Measurements from ENCODE around the gene CTSD. TPM values are rescaled to one million over a fixed set of nuclear protein-coding genes. Genes with fewer than 3 reads are reported as not detected.

CTSD gene
- total and polyA plus RNA-seq, 2 of the 8 experiments (the other 6 are each of a cell fraction or from before 2014, with no cell fraction given), result 169 to 173 TPM

DNA sequence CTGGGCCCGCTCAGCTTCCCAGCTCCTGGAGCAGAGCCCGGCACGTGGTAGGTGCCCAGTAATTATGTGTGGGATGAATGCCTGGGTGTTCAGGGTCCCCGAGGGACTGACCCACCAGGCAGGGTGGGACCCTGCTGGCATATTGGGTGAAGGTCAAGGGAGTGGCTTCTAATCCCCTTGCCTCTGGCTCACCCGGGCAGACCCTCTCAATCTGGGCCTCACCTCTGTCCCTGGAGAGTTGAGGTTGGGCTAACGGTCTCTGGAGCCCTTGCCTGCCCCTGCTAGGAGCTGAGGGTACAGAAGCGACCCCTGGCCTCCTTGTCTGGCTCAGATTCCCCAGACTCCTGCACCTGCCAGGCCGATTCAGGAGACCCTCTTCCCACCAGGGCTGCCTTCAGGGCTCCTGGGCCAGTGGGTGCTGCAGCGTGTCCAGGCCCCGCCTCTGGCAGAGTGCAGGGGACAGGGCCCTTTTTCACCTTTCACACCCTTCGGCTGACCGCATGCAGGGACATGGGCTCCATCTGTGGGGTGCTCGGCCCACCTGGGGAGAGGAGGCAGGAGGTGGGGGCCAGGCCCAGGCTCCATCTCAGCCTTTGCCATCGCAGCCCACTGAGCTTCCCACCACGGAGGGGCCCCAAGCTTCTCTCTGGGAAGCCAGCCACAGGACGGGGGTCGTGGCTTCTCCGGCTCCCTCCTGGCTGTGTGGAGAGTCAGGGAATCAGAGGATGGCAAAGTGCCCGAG lies 3.8 kb upstream of the CTSD start:
- H2AK5ac ChIP-seq (ENCODE audit: low read depth, low read length), result 0 out of 2 replicates have a peak overlapping the region, but pooled peaks have one; percentile 53
- ChIA-PET POLR2A (ENCODE audit: partially characterized antibody) (interaction anchor here (0.6 kb wide), 1 partner anchor 268 kb away, joined by 3 read pairs; no protein-coding TSS in a partner anchor), CTCF (ENCODE audit: partially characterized antibody) (interaction anchor here (1.0 to 2.4 kb wide), 14 partner anchors 9 to 383 kb away, joined by 3 to 11 read pairs (median 5); no protein-coding TSS in a partner anchor)
- H3K18ac ChIP-seq (ENCODE audit: extremely low read depth, low read length), result no peak overlapping the region
- peaks cover 0 to 9% of the 10 kb centered on the region in 2 experiments; a peak in 2 of 4 replicates for H3K79me2 ChIP-seq (ENCODE audit: control insufficient read depth in 1 of 2, insufficient read depth in 2 of 2, low read length in 2 of 2)
- no peak overlapping the region for H3K4ac ChIP-seq (replicated peaks; ENCODE audit: insufficient read length, low read depth, low read length)
- no peak overlapping the region for H2BK12ac ChIP-seq (ENCODE audit: low read depth, low read length)
- no peak overlapping the region for H3K23ac ChIP-seq (ENCODE audit: insufficient read length)
- no peak overlapping the region for H3K4me2 ChIP-seq (ENCODE audit: insufficient read depth in 1 of 2, low read depth in 2 of 2, low read length in 2 of 2)
- no peak overlapping the region for H3K9ac ChIP-seq (replicated peaks in 1 of 4; ENCODE audit: extremely low read depth in 1 of 4, low read depth in 3 of 4, low read length in 3 of 4)
- H3K9me3 ChIP-seq (ENCODE audit: insufficient read depth in 2 of 2, low read depth in 1 of 2, low read length in 1 of 2), result no peaks in the 10 kb centered on the region
- H3K56ac ChIP-seq (replicated peaks; ENCODE audit: insufficient read length, low read depth, low read length), result no peak overlapping the region
- H2BK5ac ChIP-seq (ENCODE audit: low read depth, low read length), result no peak overlapping the region
- H4K20me1 ChIP-seq (replicated peaks in 1 of 2; ENCODE audit: control insufficient read depth in 1 of 2, insufficient read depth in 2 of 2, low read length in 2 of 2), result no peaks in the 10 kb centered on the region
- H2BK20ac ChIP-seq (ENCODE audit: low read length), result no peak overlapping the region
- H3K36me3 ChIP-seq (ENCODE audit: control insufficient read depth in 2 of 4, insufficient read depth in 4 of 4, low read length in 3 of 4), result no peaks in the 10 kb centered on the region
- H2BK15ac ChIP-seq (ENCODE audit: low read length), result no peak overlapping the region; the same call in 1 of the 2 replicates
- WGBS, 2 experiments (ENCODE audit: extremely low coverage in 1 of 2, insufficient coverage in 1 of 2, insufficient read length in 1 of 2, insufficient replicate concordance in 2 of 2, low coverage in 1 of 2, low lambda C conversion rate in 2 of 2, missing lambda C conversion rate in 1 of 2), result 90% methylated on average over 16 of the region's 19 CpGs; no CpG with 5 or more reads in 1 of the 2 experiments
- no peak overlapping the region for H2AFZ ChIP-seq (ENCODE audit: low read length)
- no peak overlapping the region for H4K91ac ChIP-seq (replicated peaks; ENCODE audit: insufficient read length, low read length)
- no peaks in the 10 kb centered on the region for H3K27me3 ChIP-seq (replicated peaks in 1 of 4; ENCODE audit: control insufficient read depth in 3 of 4, extremely low read depth in 1 of 4, insufficient read depth in 3 of 4, low read length in 3 of 4)
- no peak overlapping the region for H3K14ac ChIP-seq (ENCODE audit: insufficient read length)
- H3K27ac ChIP-seq (ENCODE audit: low read depth, low read length), result no peak overlapping the region
- TF ChIP-seq ASH2L (IDR thresholded peaks at IDR 0.05; ENCODE audit: low read length), result no peak
- TF ChIP-seq, protein P1, sequence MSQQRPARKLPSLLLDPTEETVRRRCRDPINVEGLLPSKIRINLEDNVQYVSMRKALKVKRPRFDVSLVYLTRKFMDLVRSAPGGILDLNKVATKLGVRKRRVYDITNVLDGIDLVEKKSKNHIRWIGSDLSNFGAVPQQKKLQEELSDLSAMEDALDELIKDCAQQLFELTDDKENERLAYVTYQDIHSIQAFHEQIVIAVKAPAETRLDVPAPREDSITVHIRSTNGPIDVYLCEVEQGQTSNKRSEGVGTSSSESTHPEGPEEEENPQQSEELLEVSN (IDR thresholded peaks at IDR 0.05), result no peak
- TF ChIP-seq SP4 (IDR thresholded peaks at IDR 0.05; ENCODE audit: low read length), result no peak
- no peak for TF ChIP-seq CEBPB (IDR thresholded peaks at IDR 0.05; ENCODE audit: low read depth, low read length)
- no peak for TF ChIP-seq KDM1A (IDR thresholded peaks at IDR 0.05; ENCODE audit: borderline replicate concordance, low read length)
- H3K4me1 ChIP-seq (replicated peaks in 1 of 4; ENCODE audit: control insufficient read depth in 3 of 4, insufficient read depth in 4 of 4, low read length in 3 of 4), result peaks cover 5 to 12% (median 8%) of the 10 kb centered on the region in 4 experiments
- H4K8ac ChIP-seq (ENCODE audit: extremely low read depth, insufficient read depth, low read length), result peak overlapping the region; percentile 72; the same call in 1 of the 2 replicates
- no peak overlapping the region for H2BK120ac ChIP-seq (replicated peaks; ENCODE audit: low read depth, low read length)
- peaks cover 9% of the 10 kb centered on the region for H3K23me2 ChIP-seq (ENCODE audit: low read depth, low read length)
- no peak overlapping the region for H4K5ac ChIP-seq (ENCODE audit: insufficient read length, low read depth, low read length)
- no peak overlapping the region for H3K4me3 ChIP-seq (ENCODE audit: extremely low read depth in 1 of 4, insufficient read depth in 2 of 4, low read depth in 3 of 4, low read length in 4 of 4)
- FAIRE-seq, result no peak
- H3K79me1 ChIP-seq (ENCODE audit: low read depth, low read length), result no peaks in the 10 kb centered on the region
- no peak for DNase-seq (ENCODE audit: low read depth in 1 of 2, low spot score in 2 of 2)
